HepG2 (cell line): ENCODE results near the gene LRRC3. TPM values are rescaled to one million over a fixed set of nuclear protein-coding genes. Genes with fewer than 3 reads are reported as not detected.
A peak's percentile ranks its signal among the peaks of the same experiment; 100 is the strongest.

Experiments used
- MAFK ChIP-seq, 2 experiments: IDR thresholded peaks in 1 of 2; conservative IDR thresholded peaks in 1 of 2; 2 replicates each; pipeline ENCODE4 v1.6.1; 2011; ENCODE audit warnings: improper control_type of control experiment in 2 of 2, low read length in 2 of 2
- MBD4 ChIP-seq: IDR thresholded peaks from 2 replicates; pipeline ENCODE4 v1.6.1; 2012; ENCODE audit warnings: low read length, inconsistent platforms, borderline replicate concordance
- SRF ChIP-seq: IDR thresholded peaks from 2 replicates; pipeline ENCODE4 v1.6.1; 2011; ENCODE audit warnings: mild to moderate bottlenecking, low read depth, low read length, moderate library complexity
- TAF15 ChIP-seq: fragments of 200-400 bp; formaldehyde crosslinking; IDR thresholded peaks from one replicate; pipeline ENCODE4 v1.6.1; 2018; ENCODE audit warnings: mild to moderate bottlenecking, low read depth, low read length; ENCODE audit not compliant: poor library complexity, severe bottlenecking
- TBX3 ChIP-seq: fragments of 450-650 bp; IDR thresholded peaks from 2 replicates; pipeline ENCODE4 v1.6.1; 2017; ENCODE audit warnings: antibody characterized with exemption, mild to moderate bottlenecking, inconsistent platforms, borderline replicate concordance
- TEAD2 ChIP-seq: sonication (generic); formaldehyde crosslinking; IDR thresholded peaks from 2 replicates; pipeline ENCODE4 v1.9.0; 2021; ENCODE audit warnings: missing genetic modification reagents
- ZKSCAN8 ChIP-seq: IDR thresholded peaks from 2 replicates; pipeline ENCODE4 v1.6.1; 2016; ENCODE audit warnings: borderline replicate concordance, missing genetic modification reagents, missing compliant biosample characterization
- ZNF260 ChIP-seq: sonication (generic); formaldehyde crosslinking; IDR thresholded peaks from 2 replicates; pipeline ENCODE4 v1.4.0; 2020; ENCODE audit warnings: missing genetic modification reagents, low read depth, mild to moderate bottlenecking, borderline replicate concordance
- ZNF430 ChIP-seq: sonication (generic); formaldehyde crosslinking; IDR thresholded peaks from 2 replicates; pipeline ENCODE4 v1.9.0; 2021; ENCODE audit warnings: mild to moderate bottlenecking, missing genetic modification reagents
- ZNF549 ChIP-seq: sonication (generic); formaldehyde crosslinking; IDR thresholded peaks from 2 replicates; pipeline ENCODE4 v1.5.0; 2020; ENCODE audit warnings: missing genetic modification reagents
- ZNF749 ChIP-seq: sonication (generic); formaldehyde crosslinking; IDR thresholded peaks from 2 replicates; pipeline ENCODE4 v1.8.0; 2022; ENCODE audit warnings: mild to moderate bottlenecking, missing genetic modification reagents, moderate library complexity, borderline replicate concordance
- ZNF83 ChIP-seq: sonication (generic); formaldehyde crosslinking; IDR thresholded peaks from 2 replicates; pipeline ENCODE4 v1.4.0; 2020; ENCODE audit warnings: missing genetic modification reagents, mild to moderate bottlenecking, borderline replicate concordance
- polyA plus RNA-seq, 8 experiments: library from polyadenylated mRNA; depleted of rRNA in 3 of 8; stranded (reverse) in 7 of 8; unstranded in 1 of 8; fragments of >200 nt; fragmentation: Illumina TruSeq in 4 of 8; extraction: Trizol in 4 of 8; gene quantifications; 2 replicates each; pipeline versions ENCODE4 v1.2.1 to v1.2.3, GENCODE V29; 2011 to 2016; ENCODE audit warnings: low read depth in 4 of 8, missing spikeins in 1 of 8, mixed read lengths in 1 of 8; ENCODE audit not compliant: insufficient read depth in 1 of 8
- total RNA-seq, 5 experiments: library from RNA; depleted of rRNA; stranded (reverse); fragments of >200 nt; fragmentation: Illumina TruSeq; extraction: Trizol; gene quantifications; 2 replicates each; pipeline ENCODE4 v1.2.3, GENCODE V29; 2016; ENCODE audit warnings: low read depth in 1 of 5
- TF ChIP-seq, protein P1 (sequence below): IDR thresholded peaks from 2 replicates; pipeline ENCODE4 v1.6.1; 2016; ENCODE audit warnings: low read depth, missing genetic modification reagents, missing compliant biosample characterization
- TF ChIP-seq, protein P2 (sequence below): sonication (generic); formaldehyde crosslinking; IDR thresholded peaks from 2 replicates; pipeline ENCODE4 v1.8.0; 2022; ENCODE audit warnings: missing genetic modification reagents, mild to moderate bottlenecking, moderate library complexity, borderline replicate concordance

Gene LRRC3
- total and polyA plus RNA-seq, 2 of the 13 experiments (the other 11 are each of a cell fraction or from before 2014, with no cell fraction given) = 4.8 to 16.5 TPM

DNA sequence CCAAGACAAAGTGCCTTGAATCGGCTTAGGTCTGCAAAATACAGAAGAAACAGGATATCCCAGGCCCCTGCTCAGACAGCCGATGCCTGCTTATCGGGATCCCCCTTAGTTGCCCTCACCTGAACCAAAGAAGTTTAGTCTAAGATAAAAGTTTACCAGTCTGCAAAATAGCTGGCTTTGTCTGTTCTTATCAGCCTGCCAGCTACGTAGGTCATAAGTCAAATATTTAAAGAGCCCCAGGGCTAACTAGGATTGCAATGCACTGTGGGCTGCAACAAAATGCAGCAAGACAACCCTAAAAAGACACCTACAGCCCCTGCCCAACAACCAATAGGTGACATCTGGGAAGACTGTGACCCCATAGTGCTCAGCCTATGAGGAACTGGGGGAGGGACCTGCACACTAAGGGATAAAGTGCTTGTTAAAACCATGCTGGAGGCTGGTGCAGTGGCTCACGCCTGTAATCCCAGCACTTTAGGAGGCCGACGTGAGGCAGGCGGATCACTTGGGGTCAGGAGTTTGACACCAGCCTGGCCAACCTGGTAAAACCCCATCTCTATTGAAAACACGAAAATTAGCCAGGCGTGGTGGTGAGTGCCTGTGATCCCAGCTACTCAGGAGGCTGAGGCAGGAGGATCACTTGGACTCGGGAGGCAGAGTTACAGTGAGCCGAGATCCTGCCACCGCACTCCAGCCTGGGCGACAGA lies 27.4 kb downstream of the LRRC3 start (continued):
- no peak for TF ChIP-seq ZNF260 (CRISPR knock-in tag)
- TF ChIP-seq MAFK (conservative IDR thresholded peaks at IDR 0.05 in 1 of 2, IDR thresholded peaks at IDR 0.05 in 1 of 2; ENCODE audit: low read length in 2 of 2) = no peak; a peak in 1 of 4 replicates
- TF ChIP-seq, protein P1, sequence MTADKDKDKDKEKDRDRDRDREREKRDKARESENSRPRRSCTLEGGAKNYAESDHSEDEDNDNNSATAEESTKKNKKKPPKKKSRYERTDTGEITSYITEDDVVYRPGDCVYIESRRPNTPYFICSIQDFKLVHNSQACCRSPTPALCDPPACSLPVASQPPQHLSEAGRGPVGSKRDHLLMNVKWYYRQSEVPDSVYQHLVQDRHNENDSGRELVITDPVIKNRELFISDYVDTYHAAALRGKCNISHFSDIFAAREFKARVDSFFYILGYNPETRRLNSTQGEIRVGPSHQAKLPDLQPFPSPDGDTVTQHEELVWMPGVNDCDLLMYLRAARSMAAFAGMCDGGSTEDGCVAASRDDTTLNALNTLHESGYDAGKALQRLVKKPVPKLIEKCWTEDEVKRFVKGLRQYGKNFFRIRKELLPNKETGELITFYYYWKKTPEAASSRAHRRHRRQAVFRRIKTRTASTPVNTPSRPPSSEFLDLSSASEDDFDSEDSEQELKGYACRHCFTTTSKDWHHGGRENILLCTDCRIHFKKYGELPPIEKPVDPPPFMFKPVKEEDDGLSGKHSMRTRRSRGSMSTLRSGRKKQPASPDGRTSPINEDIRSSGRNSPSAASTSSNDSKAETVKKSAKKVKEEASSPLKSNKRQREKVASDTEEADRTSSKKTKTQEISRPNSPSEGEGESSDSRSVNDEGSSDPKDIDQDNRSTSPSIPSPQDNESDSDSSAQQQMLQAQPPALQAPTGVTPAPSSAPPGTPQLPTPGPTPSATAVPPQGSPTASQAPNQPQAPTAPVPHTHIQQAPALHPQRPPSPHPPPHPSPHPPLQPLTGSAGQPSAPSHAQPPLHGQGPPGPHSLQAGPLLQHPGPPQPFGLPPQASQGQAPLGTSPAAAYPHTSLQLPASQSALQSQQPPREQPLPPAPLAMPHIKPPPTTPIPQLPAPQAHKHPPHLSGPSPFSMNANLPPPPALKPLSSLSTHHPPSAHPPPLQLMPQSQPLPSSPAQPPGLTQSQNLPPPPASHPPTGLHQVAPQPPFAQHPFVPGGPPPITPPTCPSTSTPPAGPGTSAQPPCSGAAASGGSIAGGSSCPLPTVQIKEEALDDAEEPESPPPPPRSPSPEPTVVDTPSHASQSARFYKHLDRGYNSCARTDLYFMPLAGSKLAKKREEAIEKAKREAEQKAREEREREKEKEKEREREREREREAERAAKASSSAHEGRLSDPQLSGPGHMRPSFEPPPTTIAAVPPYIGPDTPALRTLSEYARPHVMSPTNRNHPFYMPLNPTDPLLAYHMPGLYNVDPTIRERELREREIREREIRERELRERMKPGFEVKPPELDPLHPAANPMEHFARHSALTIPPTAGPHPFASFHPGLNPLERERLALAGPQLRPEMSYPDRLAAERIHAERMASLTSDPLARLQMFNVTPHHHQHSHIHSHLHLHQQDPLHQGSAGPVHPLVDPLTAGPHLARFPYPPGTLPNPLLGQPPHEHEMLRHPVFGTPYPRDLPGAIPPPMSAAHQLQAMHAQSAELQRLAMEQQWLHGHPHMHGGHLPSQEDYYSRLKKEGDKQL (CRISPR knock-in tag) = no peak
- peak; percentile 27; the same call in 1 of the 2 replicates for TF ChIP-seq TBX3
- TF ChIP-seq ZKSCAN8 (CRISPR knock-in tag) = no peak
- no peak for TF ChIP-seq ZNF430 (CRISPR knock-in tag)
- no peak for TF ChIP-seq ZNF549 (CRISPR knock-in tag)
- TF ChIP-seq TAF15 = no peak
- TF ChIP-seq SRF = no peak
- no peak for TF ChIP-seq ZNF83 (CRISPR knock-in tag)
- no peak for TF ChIP-seq MBD4
- TF ChIP-seq, protein P2, sequence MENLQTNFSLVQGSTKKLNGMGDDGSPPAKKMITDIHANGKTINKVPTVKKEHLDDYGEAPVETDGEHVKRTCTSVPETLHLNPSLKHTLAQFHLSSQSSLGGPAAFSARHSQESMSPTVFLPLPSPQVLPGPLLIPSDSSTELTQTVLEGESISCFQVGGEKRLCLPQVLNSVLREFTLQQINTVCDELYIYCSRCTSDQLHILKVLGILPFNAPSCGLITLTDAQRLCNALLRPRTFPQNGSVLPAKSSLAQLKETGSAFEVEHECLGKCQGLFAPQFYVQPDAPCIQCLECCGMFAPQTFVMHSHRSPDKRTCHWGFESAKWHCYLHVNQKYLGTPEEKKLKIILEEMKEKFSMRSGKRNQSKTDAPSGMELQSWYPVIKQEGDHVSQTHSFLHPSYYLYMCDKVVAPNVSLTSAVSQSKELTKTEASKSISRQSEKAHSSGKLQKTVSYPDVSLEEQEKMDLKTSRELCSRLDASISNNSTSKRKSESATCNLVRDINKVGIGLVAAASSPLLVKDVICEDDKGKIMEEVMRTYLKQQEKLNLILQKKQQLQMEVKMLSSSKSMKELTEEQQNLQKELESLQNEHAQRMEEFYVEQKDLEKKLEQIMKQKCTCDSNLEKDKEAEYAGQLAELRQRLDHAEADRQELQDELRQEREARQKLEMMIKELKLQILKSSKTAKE (CRISPR knock-in tag) = peak; percentile 69
- no peak for TF ChIP-seq TEAD2 (CRISPR knock-in tag)
- TF ChIP-seq ZNF749 (CRISPR knock-in tag) = no peak
